Measurements from ENCODE around the gene HEATR3.

Gene HEATR3

DNA sequence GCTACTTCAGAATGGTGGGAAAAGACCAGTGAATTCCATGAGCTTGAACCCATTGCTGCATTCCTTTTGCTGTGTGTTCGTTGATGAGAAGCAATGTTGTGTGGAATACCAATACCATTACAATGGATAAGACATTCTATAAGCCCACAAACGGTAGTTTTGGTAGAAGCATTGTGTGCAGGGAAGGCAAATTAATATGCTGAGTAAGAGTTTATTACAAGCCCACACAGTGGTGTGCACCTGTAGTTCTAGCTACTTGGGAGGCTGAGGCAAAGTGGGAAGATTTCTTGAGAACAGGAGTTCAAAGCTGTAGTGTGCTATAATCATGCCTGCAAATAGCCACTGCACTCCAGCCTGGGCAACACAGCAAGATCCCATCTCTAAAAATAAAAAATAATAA lies 67.4 kb downstream of the HEATR3 start:
- TF ChIP-seq, protein P1, sequence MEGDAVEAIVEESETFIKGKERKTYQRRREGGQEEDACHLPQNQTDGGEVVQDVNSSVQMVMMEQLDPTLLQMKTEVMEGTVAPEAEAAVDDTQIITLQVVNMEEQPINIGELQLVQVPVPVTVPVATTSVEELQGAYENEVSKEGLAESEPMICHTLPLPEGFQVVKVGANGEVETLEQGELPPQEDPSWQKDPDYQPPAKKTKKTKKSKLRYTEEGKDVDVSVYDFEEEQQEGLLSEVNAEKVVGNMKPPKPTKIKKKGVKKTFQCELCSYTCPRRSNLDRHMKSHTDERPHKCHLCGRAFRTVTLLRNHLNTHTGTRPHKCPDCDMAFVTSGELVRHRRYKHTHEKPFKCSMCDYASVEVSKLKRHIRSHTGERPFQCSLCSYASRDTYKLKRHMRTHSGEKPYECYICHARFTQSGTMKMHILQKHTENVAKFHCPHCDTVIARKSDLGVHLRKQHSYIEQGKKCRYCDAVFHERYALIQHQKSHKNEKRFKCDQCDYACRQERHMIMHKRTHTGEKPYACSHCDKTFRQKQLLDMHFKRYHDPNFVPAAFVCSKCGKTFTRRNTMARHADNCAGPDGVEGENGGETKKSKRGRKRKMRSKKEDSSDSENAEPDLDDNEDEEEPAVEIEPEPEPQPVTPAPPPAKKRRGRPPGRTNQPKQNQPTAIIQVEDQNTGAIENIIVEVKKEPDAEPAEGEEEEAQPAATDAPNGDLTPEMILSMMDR (IDR thresholded peaks at IDR 0.05), result no peak

DNA sequence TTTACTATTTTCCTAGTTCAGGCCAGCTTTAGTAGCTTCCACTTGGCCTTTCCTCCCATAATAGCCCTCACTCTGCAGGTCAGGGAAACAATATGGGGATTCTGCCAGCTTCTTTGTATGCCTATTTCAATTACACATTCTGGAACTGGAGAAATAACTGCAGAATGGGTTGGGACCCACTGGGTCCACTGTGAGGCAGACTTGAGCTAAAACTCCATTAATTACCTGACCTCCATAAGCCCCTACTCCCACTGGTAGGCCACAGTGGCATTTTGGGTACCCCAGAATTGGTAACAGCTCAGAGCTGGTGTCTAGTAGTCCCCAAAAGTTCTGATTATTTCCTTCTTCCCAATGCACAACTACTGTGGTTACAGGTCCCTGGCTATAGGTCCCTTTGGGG lies 70.6 kb downstream of the HEATR3 start:
- TF ChIP-seq, protein P1 (IDR thresholded peaks at IDR 0.05), result no peak

DNA sequence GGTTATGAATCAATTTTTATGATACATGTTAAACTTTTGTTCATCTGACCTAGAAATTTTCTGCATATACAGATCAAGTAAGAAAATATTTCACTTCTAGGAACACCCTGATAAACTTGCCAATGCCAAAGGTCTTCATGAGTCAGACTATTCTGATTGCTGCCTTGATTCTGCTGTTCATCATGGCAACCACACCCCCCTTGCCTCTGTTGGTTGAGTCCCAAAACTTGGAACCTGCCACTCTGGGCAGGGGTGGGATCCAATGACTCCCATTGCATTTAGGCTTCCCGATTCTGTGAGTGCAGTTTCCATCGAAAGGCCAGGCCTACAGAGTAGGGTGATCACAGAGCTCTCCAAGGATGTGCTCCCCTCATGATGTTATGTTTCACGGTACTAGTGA lies 71.5 kb downstream of the HEATR3 start:
- TF ChIP-seq, protein P1 (IDR thresholded peaks at IDR 0.05), result no peak

DNA sequence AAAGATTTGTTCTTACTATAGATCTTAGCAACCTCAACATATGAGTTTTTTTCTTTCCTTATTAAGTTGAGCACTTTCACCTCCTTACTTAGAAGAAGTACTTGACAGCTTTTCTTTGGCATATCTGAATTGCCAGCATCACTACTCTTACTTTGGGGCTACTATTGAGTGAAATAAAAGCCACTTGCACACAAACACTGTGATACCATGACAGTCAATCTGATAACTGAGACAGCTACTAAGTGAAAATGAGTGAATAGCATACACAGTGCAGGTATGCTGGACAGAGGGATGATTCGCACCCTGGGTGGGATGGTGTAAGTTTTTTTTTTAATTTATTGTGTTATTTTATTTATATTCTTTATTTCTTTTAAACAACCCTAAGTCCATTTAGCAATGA lies 73.8 kb downstream of the HEATR3 start:
- TF ChIP-seq, protein P1 (IDR thresholded peaks at IDR 0.05), result no peak

DNA sequence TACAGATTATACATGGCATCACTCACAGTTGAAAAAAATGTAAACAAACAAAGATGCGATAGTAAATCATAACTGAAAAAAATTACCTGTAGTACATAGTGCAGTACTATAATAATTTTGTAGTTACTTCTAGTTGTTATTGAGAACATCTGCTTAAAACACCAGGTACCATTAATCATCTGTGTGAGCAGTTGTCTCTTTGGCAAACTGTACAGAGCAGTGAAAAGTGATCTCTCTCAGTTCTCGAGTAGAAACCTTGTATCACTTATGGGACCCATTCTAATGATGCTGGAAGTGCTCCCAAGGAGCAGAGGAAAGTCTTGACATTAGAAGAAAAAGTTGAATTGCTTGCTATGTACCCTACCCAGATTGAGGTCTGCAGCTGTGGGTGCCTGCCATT lies 78.4 kb downstream of the HEATR3 start:
- TF ChIP-seq, protein P1 (IDR thresholded peaks at IDR 0.05), result no peak

DNA sequence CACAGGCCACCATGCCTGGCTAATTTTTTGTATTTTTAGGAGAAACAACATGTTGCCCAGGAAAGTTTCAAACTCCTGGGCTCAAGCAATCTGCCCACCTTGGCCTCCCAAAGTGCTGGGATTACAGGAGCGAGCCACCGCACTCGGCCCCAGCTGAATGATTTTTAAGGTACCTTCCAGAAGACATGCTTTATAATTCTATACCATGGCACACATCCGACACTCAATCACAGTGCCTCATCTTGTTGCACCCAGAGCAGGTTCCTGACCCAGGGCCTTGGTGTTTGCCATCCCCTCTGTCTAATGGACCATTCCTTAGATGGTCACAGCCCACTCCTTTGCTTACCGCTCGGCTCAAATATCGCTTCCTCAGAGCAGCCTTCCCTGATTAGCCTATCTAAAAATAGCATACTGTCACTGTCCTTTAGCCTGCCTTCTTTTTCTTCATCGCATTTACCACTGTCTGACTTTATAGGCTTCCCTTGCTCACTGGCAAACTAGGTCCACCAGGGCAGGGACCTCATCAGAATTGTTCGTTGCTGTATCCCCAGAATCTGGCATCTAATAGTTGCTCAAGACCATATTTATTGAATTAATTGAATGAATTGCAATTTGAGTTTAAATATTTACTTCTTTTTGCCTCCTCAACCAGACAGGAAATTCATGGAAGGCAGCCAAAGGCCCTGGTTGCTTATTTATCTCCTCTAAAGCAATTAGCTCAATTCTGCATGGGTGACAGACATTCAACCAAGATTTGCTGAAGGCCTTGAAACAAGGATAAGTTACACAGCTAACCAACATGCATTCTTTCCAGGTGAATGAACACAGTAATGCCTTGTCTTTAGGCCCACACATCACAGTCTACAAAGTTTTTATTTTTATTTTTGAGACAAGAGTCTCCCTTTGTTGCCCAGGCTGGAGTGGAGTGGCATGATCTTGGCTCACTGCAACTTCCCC lies 81.0 kb downstream of the HEATR3 start:
- TF ChIP-seq, protein P1 (IDR thresholded peaks at IDR 0.05), result no peak

DNA sequence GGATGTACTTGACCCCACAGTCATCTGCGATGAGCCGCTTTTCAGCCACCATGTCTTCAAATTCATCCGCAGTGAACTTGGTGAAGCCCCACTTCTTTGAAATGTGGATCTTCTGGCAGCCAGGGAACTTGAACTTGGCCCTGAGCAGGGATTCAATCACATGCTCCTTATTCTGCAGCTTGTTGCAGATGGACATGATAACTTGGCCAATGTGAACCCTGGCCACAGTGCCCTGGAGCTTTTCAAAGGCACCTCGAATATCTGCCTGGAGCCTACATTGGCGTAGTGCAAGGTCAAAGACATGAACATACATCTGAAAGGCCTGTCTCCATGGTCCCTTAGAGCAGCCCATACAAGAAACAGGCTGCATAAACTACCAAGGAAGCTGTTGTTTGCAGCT lies 85.6 kb downstream of the HEATR3 start:
- TF ChIP-seq, protein P1 (IDR thresholded peaks at IDR 0.05), result no peak

Measured in LNCAP (cell line).